ENCODE data around the gene DEGS2. TPM values are rescaled to one million over a fixed set of nuclear protein-coding genes. Genes with fewer than 3 reads are reported as not detected.
A peak's percentile ranks its signal among the peaks of the same experiment; 100 is the strongest.

The DEGS2 gene
- total and polyA plus RNA-seq, 2 of the 13 experiments (the other 11 are each of a cell fraction or from before 2014, with no cell fraction given), result 0.09 TPM

GRCh38 chr14:100193417-100194357 is 34.2 kb upstream of the DEGS2 start (continued):
- TF ChIP-seq POLR2G (IDR thresholded peaks at IDR 0.05; ENCODE audit: low read depth, low read length), result 0 out of 2 replicates have a peak, but pooled peaks have one; percentile 7
- TF ChIP-seq FOXO4 (CRISPR knock-in tag; conservative IDR thresholded peaks at IDR 0.05), result 0 out of 2 replicates have a peak, but pooled peaks have one; percentile 74
- TF ChIP-seq ZBTB39 (CRISPR knock-in tag; IDR thresholded peaks at IDR 0.05), result no peak
- TF ChIP-seq ZBTB26 (CRISPR knock-in tag; IDR thresholded peaks at IDR 0.05; ENCODE audit: borderline replicate concordance), result no peak
- no peak for TF ChIP-seq IKZF4 (CRISPR knock-in tag; IDR thresholded peaks at IDR 0.05; ENCODE audit: borderline replicate concordance, low read depth, not compliant biosample characterization)
- 0 out of 2 replicates have a peak, but pooled peaks have one; percentile 0 for TF ChIP-seq ARHGAP35 (CRISPR knock-in tag; IDR thresholded peaks at IDR 0.05; ENCODE audit: borderline replicate concordance)
- no peak for TF ChIP-seq REL (CRISPR knock-in tag; conservative IDR thresholded peaks at IDR 0.05)
- peak; percentile 11 for TF ChIP-seq ASH2L (IDR thresholded peaks at IDR 0.05; ENCODE audit: insufficient read length, low read depth, low read length)
- no peak for TF ChIP-seq FOXC1 (CRISPR knock-in tag; IDR thresholded peaks at IDR 0.05; ENCODE audit: borderline replicate concordance)
- no peak for TF ChIP-seq ZNF263 (CRISPR knock-in tag; IDR thresholded peaks at IDR 0.05)
- TF ChIP-seq YY1 (IDR thresholded peaks at IDR 0.05; ENCODE audit: insufficient read depth, insufficient replicate concordance, low read depth, low read length), result peak; percentile 14
- 0 out of 2 replicates have a peak, but pooled peaks have one; percentile 17 for TF ChIP-seq BORCS8-MEF2B (CRISPR knock-in tag; IDR thresholded peaks at IDR 0.05)
- peak; percentile 11; the same call in 1 of the 2 replicates for TF ChIP-seq MTA1 (CRISPR knock-in tag; IDR thresholded peaks at IDR 0.05; ENCODE audit: borderline replicate concordance)
- TF ChIP-seq SALL1 (CRISPR knock-in tag; IDR thresholded peaks at IDR 0.05), result no peak
- TF ChIP-seq ZNF790 (CRISPR knock-in tag; IDR thresholded peaks at IDR 0.05; ENCODE audit: borderline replicate concordance), result no peak
- no peak for TF ChIP-seq RARA (CRISPR knock-in tag; IDR thresholded peaks at IDR 0.05)
- TF ChIP-seq ZNF605 (CRISPR knock-in tag; IDR thresholded peaks at IDR 0.05), result peak; percentile 7; the same call in 1 of the 2 replicates
- TF ChIP-seq, protein P1, sequence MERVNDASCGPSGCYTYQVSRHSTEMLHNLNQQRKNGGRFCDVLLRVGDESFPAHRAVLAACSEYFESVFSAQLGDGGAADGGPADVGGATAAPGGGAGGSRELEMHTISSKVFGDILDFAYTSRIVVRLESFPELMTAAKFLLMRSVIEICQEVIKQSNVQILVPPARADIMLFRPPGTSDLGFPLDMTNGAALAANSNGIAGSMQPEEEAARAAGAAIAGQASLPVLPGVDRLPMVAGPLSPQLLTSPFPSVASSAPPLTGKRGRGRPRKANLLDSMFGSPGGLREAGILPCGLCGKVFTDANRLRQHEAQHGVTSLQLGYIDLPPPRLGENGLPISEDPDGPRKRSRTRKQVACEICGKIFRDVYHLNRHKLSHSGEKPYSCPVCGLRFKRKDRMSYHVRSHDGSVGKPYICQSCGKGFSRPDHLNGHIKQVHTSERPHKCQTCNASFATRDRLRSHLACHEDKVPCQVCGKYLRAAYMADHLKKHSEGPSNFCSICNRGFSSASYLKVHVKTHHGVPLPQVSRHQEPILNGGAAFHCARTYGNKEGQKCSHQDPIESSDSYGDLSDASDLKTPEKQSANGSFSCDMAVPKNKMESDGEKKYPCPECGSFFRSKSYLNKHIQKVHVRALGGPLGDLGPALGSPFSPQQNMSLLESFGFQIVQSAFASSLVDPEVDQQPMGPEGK (CRISPR knock-in tag; IDR thresholded peaks at IDR 0.05), result peak; percentile 63
- TF ChIP-seq ZNF510 (CRISPR knock-in tag; IDR thresholded peaks at IDR 0.05; ENCODE audit: low read depth), result 0 out of 2 replicates have a peak, but pooled peaks have one; percentile 14
- TF ChIP-seq TSC22D2 (CRISPR knock-in tag; IDR thresholded peaks at IDR 0.05; ENCODE audit: borderline replicate concordance), result 0 out of 2 replicates have a peak, but pooled peaks have one; percentile 62
- TF ChIP-seq MAFF (IDR thresholded peaks at IDR 0.05; ENCODE audit: low read depth, low read length), result no peak

Measured in HepG2 (cell line).